ENCODE data around the gene TOX3. TPM values are rescaled to one million over a fixed set of nuclear protein-coding genes. Genes with fewer than 3 reads are reported as not detected.

TOX3 gene
- total and polyA plus RNA-seq, 10 of the 15 experiments (the other 5 are each of a cell fraction or from before 2014, with no cell fraction given), result not detected

- intact Hi-C loops (cut with micrococcal nuclease; ENCODE audit: unreplicated experiment), result no loop called here
- ChIA-PET SMC1A (ENCODE audit: uncharacterized antibody, unreplicated experiment) (interaction anchor here (1.4 to 2.7 kb wide), 3 partner anchors 13 to 29 kb away, joined by 3 to 8 read pairs (median 4); no protein-coding TSS in a partner anchor), CTCF (interaction anchor here (0.6 to 2.4 kb wide), 4 partner anchors 10 to 553 kb away, joined by 3 to 16 read pairs (median 4); no protein-coding TSS in a partner anchor), POLR2A (no interaction called here), RAD21 (ENCODE audit: unreplicated experiment) (interaction anchor here (1.1 kb wide), 1 partner anchor 10 kb away, joined by 3 read pairs; no protein-coding TSS in a partner anchor)
- no peak for TF ChIP-seq YY1 (IDR thresholded peaks at IDR 0.05; ENCODE audit: low read depth, low read length)
- Histone ChIP-seq H3K79me2 (ENCODE audit: control insufficient read depth, insufficient read depth, low read length) (no peaks in the 10 kb centered on the region), H3K9ac (ENCODE audit: control insufficient read depth, insufficient read depth, low read length) (no peak overlapping the region), H3K36me3 (ENCODE audit: control insufficient read depth in 2 of 2, insufficient read depth in 2 of 2, low read length in 1 of 2) (no peaks in the 10 kb centered on the region), H3K27ac (ENCODE audit: control insufficient read depth, insufficient read depth) (no peak overlapping the region), H2AFZ (ENCODE audit: control insufficient read depth, low read depth, low read length) (no peak overlapping the region), H3K4me2 (ENCODE audit: control insufficient read depth, insufficient read depth) (no peak overlapping the region), H3K4me1 (ENCODE audit: control insufficient read depth, insufficient read depth, low read length) (no peaks in the 10 kb centered on the region), H3K27me3 (replicated peaks in 1 of 2; ENCODE audit: control insufficient read depth in 2 of 2, insufficient read depth in 2 of 2, low read length in 1 of 2) (no peaks in the 10 kb centered on the region), H3K9me3 (replicated peaks; ENCODE audit: control insufficient read depth, insufficient read depth, low read length) (no peaks in the 10 kb centered on the region), H4K20me1 (ENCODE audit: control insufficient read depth, insufficient read depth) (no peaks in the 10 kb centered on the region), H3K4me3 (no peak overlapping the region)
- in situ Hi-C loops (cut with MboI), result no loop called here
- FAIRE-seq (no peak), DNase-seq (ENCODE audit: low read depth, low spot score) (no peak), ATAC-seq (no peak)
- WGBS (ENCODE audit: insufficient coverage, insufficient replicate concordance, low lambda C conversion rate, missing lambda C conversion rate), result 2% methylated on average over 3 of the region's 3 CpGs
- BruUV-seq (replicated peaks), result no TSS peak
These were observed 77.2 kb downstream of the TOX3 start for GRCh38 chr16:52469775-52470174.

GRCh38 chr16:52469091-52469490 lies 77.9 kb downstream of the TOX3 start:
- CTCF ChIA-PET, result interaction anchor here (0.6 to 2.4 kb wide), 5 partner anchors 10 to 282 kb away, joined by 3 to 16 read pairs (median 3); no protein-coding TSS in a partner anchor
- Histone ChIP-seq H3K36me3 (ENCODE audit: control insufficient read depth in 2 of 2, insufficient read depth in 2 of 2, low read length in 1 of 2) (no peaks in the 10 kb centered on the region), H3K9me3 (replicated peaks; ENCODE audit: control insufficient read depth, insufficient read depth, low read length) (no peaks in the 10 kb centered on the region), H4K20me1 (ENCODE audit: control insufficient read depth, insufficient read depth) (no peaks in the 10 kb centered on the region), H3K27ac (ENCODE audit: control insufficient read depth, insufficient read depth) (no peak overlapping the region), H2AFZ (ENCODE audit: control insufficient read depth, low read depth, low read length) (no peak overlapping the region), H3K79me2 (ENCODE audit: control insufficient read depth, insufficient read depth, low read length) (no peaks in the 10 kb centered on the region), H3K4me3 (no peak overlapping the region), H3K4me1 (ENCODE audit: control insufficient read depth, insufficient read depth, low read length) (no peaks in the 10 kb centered on the region), H3K9ac (ENCODE audit: control insufficient read depth, insufficient read depth, low read length) (no peak overlapping the region), H3K4me2 (ENCODE audit: control insufficient read depth, insufficient read depth) (no peak overlapping the region), H3K27me3 (replicated peaks in 1 of 2; ENCODE audit: control insufficient read depth in 2 of 2, insufficient read depth in 2 of 2, low read length in 1 of 2) (no peaks in the 10 kb centered on the region)
- in situ Hi-C loops (cut with MboI), result no loop called here
- BruUV-seq (replicated peaks), result no TSS peak
- SMC1A ChIA-PET (ENCODE audit: uncharacterized antibody, unreplicated experiment), result interaction anchor here (0.8 to 2.7 kb wide), 5 partner anchors 9 to 37 kb away, joined by 4 to 8 read pairs (median 4); no protein-coding TSS in a partner anchor
- WGBS (ENCODE audit: insufficient coverage, insufficient replicate concordance, low lambda C conversion rate, missing lambda C conversion rate), result 7% methylated on average over 6 of the region's 6 CpGs
- intact Hi-C loops (cut with micrococcal nuclease; ENCODE audit: unreplicated experiment), result no loop called here
- DNase-seq (ENCODE audit: low read depth, low spot score) (no peak), ATAC-seq (no peak), FAIRE-seq (no peak)
- no peak for TF ChIP-seq HDGF (IDR thresholded peaks at IDR 0.05)
- no peak for TF ChIP-seq YY1 (IDR thresholded peaks at IDR 0.05; ENCODE audit: low read depth, low read length)
- no peak for TF ChIP-seq MLLT1 (IDR thresholded peaks at IDR 0.05)
- no peak for TF ChIP-seq WRNIP1 (IDR thresholded peaks at IDR 0.05; ENCODE audit: borderline replicate concordance, low read depth, low read length)
- no peak for TF ChIP-seq KLF5 (IDR thresholded peaks at IDR 0.05; ENCODE audit: partially characterized antibody)
- TF ChIP-seq NFYB (IDR thresholded peaks at IDR 0.05; ENCODE audit: insufficient read depth, low read depth, low read length), result no peak
- RAD21 ChIA-PET (ENCODE audit: unreplicated experiment), result interaction anchor here (1.1 kb wide), 1 partner anchor 11 kb away, joined by 3 read pairs; no protein-coding TSS in a partner anchor
- POLR2A ChIA-PET, result interaction anchor here (0.6 kb wide), 1 partner anchor 18 kb away, joined by 3 read pairs; no protein-coding TSS in a partner anchor
